GM18861 (cell line): Measurements from ENCODE around the gene RNF144A.

Experiments used
- ATAC-seq: cut with Tn5 transposase; IDR thresholded peaks from one replicate; pipeline ENCODE4 v1.9.1; 2021; ENCODE audit not compliant: unreplicated experiment

The RNF144A gene

DNA sequence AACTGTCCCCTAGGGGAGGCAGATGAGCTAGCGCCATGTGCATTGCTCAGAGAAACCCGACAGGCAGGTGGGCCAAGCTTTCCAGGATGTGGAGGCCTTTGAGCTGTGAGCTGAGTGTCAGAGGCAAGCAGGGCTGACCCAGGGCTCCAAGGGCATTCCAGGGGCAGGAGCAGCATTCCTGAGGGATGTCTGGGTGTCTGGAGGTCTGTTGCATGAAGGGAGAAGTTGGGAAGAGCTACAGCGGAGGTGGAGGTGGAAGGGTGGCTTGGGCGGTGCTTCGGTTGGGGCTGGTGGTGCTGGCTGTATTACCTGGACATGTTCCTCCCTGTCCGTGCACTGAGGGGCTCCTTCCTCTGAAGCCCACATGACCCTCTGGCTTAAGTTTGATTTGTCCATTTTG is 102.8 kb downstream of the RNF144A start:
- no peak for ATAC-seq

DNA sequence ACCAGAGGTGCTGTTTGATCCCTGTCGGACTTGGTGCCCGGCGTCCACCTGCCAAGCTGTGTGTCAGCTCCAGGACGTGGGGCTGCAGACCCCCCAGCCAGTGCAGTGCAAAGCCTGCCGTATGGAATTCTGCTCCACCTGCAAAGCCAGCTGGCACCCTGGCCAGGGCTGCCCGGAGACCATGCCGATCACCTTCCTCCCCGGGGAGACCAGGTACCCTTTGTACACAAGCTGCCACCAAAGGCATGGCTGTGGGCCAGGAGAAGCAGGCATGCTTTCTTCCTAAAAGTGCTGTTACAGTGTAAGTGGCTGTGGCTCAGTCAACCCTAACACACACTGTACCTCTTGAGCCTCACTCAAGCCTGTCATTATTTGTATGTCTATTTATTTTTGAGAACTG is 103.3 kb downstream of the RNF144A start:
- ATAC-seq: no peak

DNA sequence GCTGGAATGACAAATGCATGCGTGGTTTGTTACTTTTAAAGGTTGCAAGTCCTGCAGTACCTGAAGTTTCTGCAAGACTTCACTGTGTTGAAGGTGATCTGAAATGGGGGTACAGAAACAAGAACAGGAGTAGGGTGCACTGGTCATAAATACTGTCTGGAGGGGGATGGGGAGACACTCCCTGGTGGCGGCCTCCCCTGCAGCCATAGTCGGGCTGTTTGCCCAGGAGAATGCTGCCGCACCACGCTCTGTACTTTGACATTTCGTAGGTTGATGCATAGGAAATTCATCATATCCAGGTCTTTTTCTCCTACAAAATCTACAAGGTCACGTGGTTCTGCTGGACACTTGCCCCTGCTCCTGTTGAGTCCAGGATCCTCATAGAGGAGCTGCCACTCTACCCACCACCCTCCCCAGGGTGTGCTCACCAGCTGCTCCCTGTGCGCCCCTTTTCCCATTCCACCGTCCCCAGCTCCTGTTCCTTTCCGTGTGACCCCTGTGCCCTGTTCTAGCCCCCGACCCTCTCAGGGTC is 103.8 kb downstream of the RNF144A start:
- ATAC-seq: no peak

DNA sequence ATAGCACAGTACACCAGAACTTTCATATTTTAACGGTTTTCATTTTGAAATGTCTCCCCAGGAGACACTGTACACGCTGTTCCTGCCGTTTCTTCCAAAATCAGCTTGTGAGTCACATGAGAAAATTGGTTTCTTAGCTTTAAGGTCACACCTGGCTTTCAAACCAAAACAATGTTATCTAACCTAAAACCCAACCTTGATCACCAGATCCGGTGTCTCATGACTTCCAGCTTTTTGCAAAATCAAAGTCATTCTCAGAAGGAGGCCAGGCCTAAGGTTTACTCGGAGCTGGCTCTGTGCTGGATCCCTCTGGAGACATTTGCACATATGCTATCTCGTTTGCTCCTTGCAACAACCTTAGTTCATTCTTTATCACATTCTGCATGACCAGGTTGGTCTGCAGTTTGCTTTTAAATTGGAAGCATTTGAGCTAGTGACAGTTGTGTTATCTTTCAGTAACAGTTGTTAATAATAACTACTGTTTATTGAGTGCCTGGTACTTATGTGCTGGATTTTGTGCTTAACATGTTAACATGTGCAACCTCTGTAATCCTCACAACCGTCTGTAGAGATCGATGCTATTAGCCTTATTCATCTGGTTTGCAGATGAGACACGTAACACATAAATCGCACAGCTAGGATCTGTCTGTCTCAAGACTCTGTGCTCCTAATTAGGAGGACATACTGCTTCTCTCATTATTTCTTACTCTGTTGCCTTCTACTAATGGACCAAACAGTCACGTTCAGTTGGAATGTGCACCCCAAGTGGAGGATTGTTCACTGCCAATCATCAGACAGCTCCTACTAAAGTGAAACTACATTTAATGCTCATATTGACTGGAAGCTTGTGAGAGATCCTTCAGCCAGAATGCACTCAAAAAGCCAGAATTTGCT is 105.5 kb downstream of the RNF144A start:
- no peak for ATAC-seq

DNA sequence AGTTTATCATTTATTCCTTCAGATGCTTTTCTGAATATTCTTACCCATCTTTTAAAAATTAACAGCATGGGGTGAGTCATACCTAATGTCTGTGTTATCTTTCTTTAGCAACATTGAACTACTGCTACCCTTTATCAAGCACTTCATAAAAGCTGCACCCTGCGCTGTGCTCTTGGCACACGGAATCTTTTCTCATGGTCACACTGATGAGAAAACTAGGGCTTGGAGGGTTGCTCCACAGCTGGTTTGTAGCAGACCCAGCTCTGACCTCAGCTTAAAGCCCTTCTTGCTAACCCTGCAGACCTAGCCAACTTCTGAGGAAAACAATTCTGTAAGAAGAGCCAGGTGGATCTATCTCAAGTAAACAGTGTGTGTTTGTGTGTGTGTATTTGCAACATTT is 106.3 kb downstream of the RNF144A start:
- ATAC-seq: no peak

DNA sequence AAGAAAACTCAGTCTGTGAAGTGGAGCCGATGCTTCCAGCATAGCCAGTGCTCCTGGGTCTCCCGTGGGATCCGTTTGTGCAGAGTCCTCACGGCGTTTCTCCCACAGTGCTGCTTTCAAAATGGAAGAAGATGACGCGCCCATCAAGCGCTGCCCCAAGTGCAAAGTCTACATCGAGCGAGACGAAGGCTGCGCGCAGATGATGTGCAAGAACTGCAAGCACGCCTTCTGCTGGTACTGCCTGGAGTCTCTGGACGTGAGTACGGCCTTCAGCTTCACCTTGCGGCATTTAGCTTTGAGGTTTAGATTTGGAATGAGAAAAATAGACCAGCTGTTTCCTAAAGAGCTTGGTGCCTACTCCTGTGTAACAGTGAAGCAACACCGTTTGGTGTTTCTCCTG is 107.0 kb downstream of the RNF144A start:
- no peak for ATAC-seq

DNA sequence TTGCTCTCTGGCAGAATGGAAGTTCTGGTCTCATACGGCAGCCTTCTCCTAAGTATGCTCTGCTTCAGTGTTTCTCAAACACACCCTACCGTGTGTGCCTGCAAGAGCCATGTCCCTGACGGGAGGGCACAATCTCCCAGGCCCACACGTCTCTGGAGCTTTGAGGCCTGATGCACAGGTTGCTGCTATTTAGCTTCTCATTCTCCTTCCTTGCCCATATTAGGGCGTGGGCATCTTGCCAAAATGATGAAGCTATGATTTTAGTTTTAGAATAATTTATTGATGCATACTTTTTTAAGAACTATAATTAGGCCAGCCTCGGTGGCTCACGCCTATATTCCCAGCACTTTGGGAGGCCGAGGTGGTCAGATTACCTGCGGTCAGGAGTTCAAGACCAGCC is 107.9 kb downstream of the RNF144A start:
- no peak for ATAC-seq

DNA sequence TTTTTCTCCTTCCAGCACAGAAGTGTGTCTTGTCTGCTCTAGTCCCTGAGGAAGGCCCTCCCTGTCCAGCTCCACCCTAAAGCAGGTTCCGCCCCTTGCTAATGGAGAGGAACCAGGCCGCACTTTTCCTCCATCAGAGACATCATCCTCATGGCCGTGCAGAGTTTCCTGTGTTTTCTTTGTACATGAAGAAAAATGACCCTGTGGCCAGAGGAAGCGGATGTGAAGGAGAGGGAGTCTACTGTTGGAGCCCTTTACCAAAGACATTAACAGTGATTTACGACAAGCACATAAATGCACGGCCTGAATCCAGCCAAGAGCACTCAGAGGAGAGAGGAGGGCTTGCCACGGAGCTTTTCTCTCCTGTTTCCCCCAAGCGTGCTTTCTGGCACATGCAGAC is 109.5 kb downstream of the RNF144A start:
- no peak for ATAC-seq

DNA sequence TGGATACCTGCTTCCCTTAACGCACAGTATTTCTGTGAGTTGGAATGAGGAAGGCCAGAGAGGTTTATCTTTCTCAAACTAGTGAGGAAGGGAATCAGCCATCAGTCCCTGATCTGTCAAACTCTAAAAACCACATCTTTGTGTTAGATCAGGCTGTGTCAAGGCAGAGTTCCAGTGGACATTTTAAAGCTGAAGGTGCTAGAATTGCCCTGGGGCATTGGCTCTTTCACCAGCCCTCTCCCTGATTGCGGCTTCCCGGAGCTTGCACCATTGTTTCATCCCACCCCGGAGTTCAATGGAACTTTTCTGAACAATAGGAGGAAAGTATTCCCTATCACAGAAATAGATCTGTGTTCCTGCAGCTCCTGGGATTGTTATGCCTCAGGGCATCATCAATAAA is 110.2 kb downstream of the RNF144A start:
- no peak for ATAC-seq

DNA sequence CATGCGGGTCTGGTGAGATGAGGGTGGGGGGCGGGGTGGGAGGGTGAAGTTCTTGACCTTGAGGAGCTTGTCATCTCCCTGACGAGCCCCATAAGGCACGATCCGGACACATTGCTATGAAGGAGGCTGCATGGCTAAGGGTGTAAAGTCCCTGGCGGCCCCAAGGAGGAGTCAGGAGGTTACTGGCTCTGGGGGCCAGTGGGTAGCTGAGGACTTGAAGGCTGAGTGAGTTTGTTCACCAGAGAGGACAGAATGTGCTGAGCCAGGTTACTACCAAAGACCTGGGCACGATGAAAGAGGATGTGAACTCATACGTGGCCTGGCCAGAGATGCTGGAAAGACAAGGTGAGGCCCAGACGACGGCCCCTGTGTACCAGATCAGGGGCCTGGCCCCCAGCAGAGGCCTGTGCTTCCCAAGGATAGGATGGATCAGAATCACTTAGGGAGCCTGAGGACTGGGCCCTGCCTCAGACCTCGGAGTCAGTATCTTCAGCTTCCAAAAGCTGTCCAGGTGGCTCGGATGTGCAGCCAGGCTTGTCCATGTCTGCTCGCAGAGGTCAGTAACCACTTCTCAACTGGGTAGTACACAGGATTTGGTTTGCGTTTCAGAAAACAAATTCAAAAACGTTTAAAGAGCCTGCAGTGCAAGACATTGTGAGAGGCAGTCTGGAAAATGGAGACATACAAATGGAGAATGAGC is 110.9 kb downstream of the RNF144A start:
- no peak for ATAC-seq

DNA sequence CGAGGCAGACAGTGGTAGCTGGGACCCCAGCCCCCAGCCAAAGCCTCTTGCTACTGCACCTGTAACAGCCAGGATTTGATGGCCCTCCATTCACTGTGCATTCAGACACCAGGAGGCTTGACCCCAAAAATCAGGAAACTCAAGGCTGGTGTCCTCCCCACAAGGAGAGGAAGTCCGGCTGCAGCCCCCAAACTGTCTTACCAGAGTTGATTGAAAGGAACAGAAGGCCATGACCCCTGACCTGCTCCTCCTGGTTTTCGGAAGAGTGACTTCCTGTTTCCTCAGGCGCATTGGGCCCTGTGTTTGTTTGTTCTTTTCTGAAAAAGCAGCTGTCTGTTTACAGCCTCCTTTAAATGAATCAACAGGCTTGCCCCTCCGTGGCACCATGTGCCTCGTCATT is 111.6 kb downstream of the RNF144A start:
- ATAC-seq: no peak

DNA sequence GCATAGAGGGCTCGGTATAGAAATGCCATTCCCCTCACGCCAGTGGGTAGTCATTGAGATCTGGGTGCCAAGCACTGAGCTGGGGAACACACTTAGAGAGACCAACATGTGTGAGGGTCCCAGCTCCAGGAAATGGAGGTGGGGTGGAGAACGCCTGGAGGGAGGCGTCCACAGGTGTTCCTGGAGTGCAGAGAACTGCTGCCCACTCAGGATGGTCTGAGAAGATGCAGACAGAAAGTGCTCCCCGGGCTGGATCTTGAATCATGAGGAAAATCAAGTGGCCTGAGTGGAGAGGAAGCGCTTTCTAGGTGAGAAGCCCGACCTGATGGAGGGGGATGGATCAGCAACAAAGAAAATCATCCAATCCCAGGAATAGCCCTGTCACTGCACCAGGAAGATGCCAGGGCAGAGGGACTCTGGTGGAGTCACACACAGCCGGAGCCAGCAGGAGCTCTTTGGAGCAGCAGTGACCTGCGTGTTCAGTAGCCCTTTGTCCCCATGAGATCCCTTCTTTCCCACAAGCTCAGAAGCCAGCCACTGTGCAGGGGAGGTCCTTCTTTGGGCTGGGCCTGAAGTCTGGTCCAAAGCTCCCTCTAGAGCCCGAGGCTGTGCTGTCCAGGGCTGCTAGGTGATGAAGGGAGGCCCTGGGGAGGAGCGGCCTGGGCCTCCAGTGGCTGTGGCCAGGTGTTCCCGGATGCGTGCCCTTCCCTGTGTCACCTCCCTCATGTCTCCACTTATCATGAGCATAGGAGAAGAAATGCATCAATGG is 112.3 kb downstream of the RNF144A start:
- no peak for ATAC-seq

DNA sequence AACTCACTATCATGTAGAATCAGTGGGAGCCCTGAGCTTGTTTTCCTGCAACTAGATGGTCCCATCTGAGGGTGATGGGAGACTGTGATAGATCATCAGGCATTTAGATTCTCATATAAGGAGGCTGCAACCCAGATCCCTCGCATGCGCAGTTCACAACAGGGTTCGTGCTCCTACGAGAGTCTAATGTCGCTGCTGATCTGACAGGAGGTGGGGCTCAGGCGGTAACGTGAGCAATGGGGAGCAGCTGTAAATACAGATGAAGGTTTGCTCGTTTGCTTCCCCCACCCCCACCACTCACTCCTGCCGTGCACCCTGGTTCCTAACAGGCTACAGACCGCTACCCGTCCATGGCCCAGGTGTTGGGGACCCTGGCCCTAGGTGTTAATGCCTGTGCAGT is 113.6 kb downstream of the RNF144A start:
- ATAC-seq: no peak

DNA sequence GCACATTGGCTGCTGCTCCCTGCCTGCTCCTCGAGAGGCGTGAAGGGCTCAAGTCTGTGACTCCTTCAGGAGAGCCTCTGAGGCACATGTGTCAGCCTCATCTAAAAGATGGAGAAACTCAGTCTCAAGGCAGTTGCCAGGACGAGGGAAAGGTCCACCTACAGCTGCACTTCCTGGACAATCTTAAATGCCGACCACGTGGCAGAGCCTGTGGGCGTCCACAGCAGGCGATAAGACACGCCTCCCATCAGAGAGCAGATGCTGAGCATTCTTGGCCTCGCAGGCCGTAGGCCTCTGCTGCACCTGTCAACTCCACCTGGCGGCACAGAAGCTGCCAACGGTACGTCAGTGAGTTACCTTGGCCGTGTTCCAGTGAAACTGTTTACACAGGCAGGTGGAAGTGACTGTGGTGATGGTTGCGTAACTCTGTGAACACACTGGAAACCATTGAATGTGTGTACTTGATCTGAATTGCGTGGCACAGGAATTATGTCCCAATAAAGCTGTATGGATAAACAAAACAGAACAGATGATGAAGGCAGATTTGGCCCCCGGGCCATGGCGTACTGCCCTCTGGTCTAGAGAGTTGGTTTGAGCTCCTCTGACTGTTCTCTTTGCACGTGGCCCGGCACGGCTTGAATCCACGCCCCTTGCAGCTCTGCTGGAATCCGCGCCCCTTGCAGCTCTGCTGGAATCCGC is 114.5 kb downstream of the RNF144A start:
- no peak for ATAC-seq

DNA sequence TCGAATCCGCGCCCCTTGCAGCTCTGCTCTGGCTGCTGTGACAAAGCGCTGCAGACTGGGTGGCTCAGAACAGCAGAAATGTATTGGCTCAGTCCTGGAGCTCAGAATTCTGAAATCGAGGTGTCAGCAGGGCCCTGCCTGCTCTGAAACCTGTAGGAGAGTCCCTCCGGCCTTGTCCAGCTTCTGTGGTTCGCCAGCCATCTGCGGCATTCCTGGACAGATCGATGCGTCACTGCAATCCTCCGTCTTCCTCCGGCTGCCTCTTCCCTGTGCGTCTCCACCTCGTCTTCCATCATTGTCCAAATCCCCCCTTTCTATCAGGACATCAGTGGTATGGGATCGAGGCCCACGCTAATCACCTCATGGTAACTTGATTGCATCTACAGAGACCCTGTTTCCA is 115.2 kb downstream of the RNF144A start:
- no peak for ATAC-seq

DNA sequence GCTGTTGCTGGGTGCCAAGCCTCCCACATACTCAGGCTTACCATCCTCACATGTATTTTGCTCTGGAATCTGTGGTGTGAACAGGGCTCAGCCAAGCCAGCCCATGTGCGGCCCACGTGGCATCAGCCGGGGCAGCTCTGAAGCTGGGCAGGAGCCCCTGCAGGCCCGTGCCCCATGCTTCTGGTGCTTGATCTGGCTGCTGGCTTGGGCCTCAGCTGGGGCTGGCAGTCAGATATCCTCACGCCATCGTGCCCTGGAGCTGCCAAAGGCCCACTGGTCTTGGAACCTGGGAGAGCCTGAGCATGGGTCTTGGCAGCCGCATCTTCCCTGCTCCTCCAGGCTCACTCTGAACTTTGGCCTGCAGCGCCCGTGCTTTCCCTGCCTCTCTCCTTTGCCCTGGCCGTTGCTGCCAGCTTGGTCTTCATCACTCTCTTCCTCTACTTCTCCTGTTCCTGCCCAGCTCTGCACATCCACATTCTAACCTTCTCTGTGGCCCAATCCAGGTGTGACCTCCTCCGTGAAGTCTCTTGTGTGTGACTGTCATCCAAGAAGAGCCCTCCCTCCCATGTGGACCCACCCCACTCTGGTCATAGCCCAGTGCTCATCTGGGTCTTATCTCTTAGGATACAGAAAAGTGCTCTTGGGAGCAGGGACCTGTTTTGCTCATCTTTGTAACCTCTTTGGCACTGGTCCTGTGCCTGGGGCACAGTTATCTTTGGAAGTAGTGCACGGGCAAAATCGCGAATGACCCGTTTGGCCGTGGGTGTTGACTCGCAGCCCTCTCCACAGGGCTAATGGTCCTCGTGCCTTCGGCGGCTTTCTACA is 116.1 kb downstream of the RNF144A start:
- ATAC-seq: no peak

DNA sequence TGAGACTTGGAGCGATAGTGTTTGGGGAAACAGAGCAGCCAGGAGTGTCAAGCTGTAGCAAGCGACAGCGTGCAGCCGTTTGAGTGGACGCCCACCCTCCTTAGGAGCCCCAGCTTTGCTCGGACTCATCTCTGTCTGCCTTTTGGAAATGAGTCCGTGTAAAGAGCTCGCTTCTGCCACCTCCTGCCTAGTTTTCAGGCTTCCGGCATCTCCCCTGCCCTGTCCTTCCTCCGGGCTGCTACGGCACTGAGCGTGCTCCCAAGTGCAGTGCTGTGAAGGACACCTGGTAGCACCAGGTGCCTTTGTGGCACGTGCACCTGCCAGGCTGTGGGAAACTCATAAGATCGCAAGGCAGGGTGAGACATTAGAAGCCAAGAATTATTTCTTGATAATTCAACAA is 117.1 kb downstream of the RNF144A start:
- ATAC-seq: no peak

DNA sequence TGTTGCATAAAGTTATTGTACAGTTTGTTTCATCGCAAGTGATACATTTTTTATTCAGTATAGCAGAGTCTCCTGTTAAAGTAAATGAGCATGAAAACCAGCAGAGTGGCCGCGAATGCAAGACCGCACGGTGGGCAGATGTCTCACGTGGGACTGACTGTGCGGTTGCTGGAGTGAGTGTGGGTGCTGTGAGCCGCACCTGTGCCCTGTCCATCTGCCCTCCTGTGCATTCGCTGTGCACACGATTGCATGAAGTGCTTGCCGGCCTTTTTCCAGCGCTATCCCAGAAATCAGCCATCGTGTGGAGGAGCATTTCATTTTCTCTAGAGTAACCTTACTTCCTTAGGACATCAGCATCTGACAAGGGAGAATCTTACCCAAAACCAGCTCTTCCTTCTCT is 118.7 kb downstream of the RNF144A start:
- ATAC-seq: no peak

DNA sequence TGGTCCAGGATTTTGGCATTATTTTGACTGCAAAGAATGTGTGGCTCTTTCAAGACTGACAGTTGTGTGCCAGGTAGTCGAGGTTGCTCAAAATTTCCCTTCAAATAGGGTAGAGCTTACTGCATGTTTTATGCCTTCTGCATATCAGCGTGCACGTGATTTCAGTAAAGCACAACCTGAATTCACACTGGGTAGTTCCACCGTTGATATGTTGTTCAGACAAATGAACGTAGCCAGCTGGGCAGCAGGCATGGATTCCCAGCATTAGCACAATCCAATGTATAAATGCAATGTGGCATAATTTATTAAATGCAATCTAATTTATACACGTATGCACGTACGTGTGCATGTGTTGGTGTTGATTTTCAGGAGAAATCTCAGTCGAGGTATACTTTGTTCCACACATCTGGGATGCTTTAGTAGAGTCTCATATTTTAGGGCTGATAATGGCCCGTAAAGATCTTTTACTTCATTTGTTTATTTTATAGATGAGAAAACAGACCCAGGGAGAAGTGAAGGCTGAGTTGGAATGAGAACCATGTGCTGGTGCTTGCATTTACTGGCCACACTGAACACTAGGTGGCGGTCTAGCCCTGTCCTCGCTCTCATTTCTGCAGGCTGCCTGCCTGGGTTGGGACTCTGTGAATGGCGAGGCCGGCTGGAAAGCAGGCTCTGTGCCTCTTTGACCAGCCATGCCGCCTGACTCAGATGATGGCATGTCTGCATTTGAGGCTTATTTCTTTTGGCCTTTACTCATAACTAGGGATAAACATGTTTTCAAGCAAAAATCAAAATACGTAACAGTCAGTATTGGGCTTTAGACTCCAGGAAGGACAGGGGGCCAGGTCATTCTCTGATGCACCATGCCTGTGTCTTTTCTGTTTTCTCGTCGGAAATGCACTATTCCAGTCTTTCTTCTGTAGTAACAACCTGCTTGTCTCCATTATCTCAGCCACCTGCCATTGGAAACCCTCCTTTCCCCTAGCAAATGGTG is 120.4 kb downstream of the RNF144A start:
- peak; percentile 92 for ATAC-seq
